K562 (cell line): ENCODE results near the gene NUP85.

ENCODE experiments used
- CHD1 ChIP-seq: fragments of 200-600 bp; sonication (generic); IDR thresholded peaks from one replicate; pipeline ENCODE4 v1.6.1; 2012; ENCODE audit warnings: mild to moderate bottlenecking, moderate library complexity, low read length, inconsistent platforms
- CTBP1 ChIP-seq: fragments of 450-650 bp; IDR thresholded peaks from 2 replicates; pipeline ENCODE4 v1.6.1; 2016; ENCODE audit warnings: borderline replicate concordance
- CTCF ChIP-seq, 3 experiments: IDR thresholded peaks in 2 of 3; conservative IDR thresholded peaks in 1 of 3; 2 replicates each; pipeline ENCODE4 v1.5.1; 2011 to 2012; ENCODE audit warnings: low read length in 3 of 3, mild to moderate bottlenecking in 3 of 3, control low read depth in 2 of 3, improper control_type of control experiment in 1 of 3, inconsistent platforms in 1 of 3, low read depth in 1 of 3, mixed read lengths in 1 of 3, moderate library complexity in 1 of 3; ENCODE audit not compliant: insufficient read depth in 2 of 3
- KDM1A ChIP-seq, 2 experiments: fragments of 450-650 bp; IDR thresholded peaks; 2 replicates each; pipeline ENCODE4 v1.6.1; 2016; ENCODE audit warnings: mild to moderate bottlenecking in 2 of 2
- RFX1 ChIP-seq: fragments of 450-650 bp; IDR thresholded peaks from 2 replicates; pipeline ENCODE4 v1.6.1; 2016; ENCODE audit warnings: mild to moderate bottlenecking, moderate library complexity
- RFX5 ChIP-seq: IDR thresholded peaks from 2 replicates; pipeline ENCODE4 v1.6.1; 2011; ENCODE audit warnings: low read depth, mild to moderate bottlenecking, improper control_type of control experiment, low read length
- STAT6 ChIP-seq: sonication (generic); formaldehyde crosslinking; IDR thresholded peaks from 2 replicates; pipeline ENCODE4 v1.8.1; 2023; ENCODE audit warnings: mild to moderate bottlenecking, missing genetic modification reagents
- ZNF140 ChIP-seq: fragments of 250-450 bp; sonication (Bioruptor Pico); IDR thresholded peaks from 2 replicates; pipeline ENCODE4 v1.8.0; 2021; ENCODE audit warnings: moderate library complexity, mild to moderate bottlenecking, inconsistent platforms
- ZNF778 ChIP-seq: fragments of 450-650 bp; formaldehyde crosslinking; IDR thresholded peaks from 2 replicates; pipeline ENCODE4 v1.4.0; 2020; ENCODE audit warnings: mild to moderate bottlenecking, moderate library complexity

- TF ChIP-seq RFX5 = no peak
- no peak for TF ChIP-seq STAT6 (CRISPR knock-in tag)
- no peak for TF ChIP-seq KDM1A (IDR thresholded peaks at IDR 0.05)
- TF ChIP-seq CTBP1 = no peak
- no peak for TF ChIP-seq ZNF778 (CRISPR knock-in tag)
- no peak for TF ChIP-seq CHD1
- no peak for TF ChIP-seq RFX1
- TF ChIP-seq ZNF140 (CRISPR knock-in tag) = no peak
- TF ChIP-seq CTCF (IDR thresholded peaks at IDR 0.05 in 2 of 3, conservative IDR thresholded peaks at IDR 0.05 in 1 of 3; ENCODE audit: insufficient read depth in 2 of 3, low read depth in 1 of 3, low read length in 3 of 3) = no peak
These were observed 27.0 kb upstream of the NUP85 start for GRCh38 chr17:75178453-75178852.
